Dedifferentiated amniotic fluid mesenchymal stem cell (primary cell): Measurements from ENCODE around the gene TAP1.
"Not testable (repeated sequence)": the region's sequence is repeated elsewhere in the genome, so short reads cannot be mapped to it uniquely, and the experiment has no call there.

ENCODE experiments used
- DNase-seq: peaks from one replicate; pipeline ENCODE4 v3.0.0-alpha.2; 2016; ENCODE audit errors: extremely low spot score

Gene TAP1

GRCh38 chr6:32853541-32854375 lies at the start of gene TAP1, which contains the start of gene PSMB9:
Gene TAP1 (minus strand): TSS chr6:32853704. CDS start chr6:32853636, 68 bp downstream.
Gene PSMB9 (plus strand): TSS chr6:32854192. CDS start chr6:32854230, 38 bp downstream.
- peak; percentile 90 for DNase-seq

- DNase-seq = no peak
Observed at GRCh38 chr6:32895006-32895345, 41.5 kb upstream of the TAP1 start.

GRCh38 chr6:32894085-32895005 lies 40.8 kb upstream of the TAP1 start:
- DNase-seq = peak; percentile 88

GRCh38 chr6:32890831-32891230 lies 37.3 kb upstream of the TAP1 start:
- DNase-seq = no peak

GRCh38 chr6:32889533-32889932 lies 36.0 kb upstream of the TAP1 start:
- DNase-seq = peak; percentile 30

- no peak for DNase-seq
Observed at GRCh38 chr6:32888576-32888975, 35.1 kb upstream of the TAP1 start.

GRCh38 chr6:32887616-32888015 lies 34.1 kb upstream of the TAP1 start:
- no peak for DNase-seq

GRCh38 chr6:32886681-32887383 lies 33.3 kb upstream of the TAP1 start:
- DNase-seq = peak; percentile 49

GRCh38 chr6:32885698-32886286 lies 32.3 kb upstream of the TAP1 start:
- peak; percentile 87 for DNase-seq

GRCh38 chr6:32883789-32884188 lies 30.3 kb upstream of the TAP1 start:
- DNase-seq = no peak

- DNase-seq = no peak
Observed at GRCh38 chr6:32882879-32883250, 29.4 kb upstream of the TAP1 start.

- not testable (repeated sequence) for DNase-seq
Observed at GRCh38 chr6:32880962-32881361, 27.5 kb upstream of the TAP1 start.

- DNase-seq = no peak
Observed at GRCh38 chr6:32879691-32880090, 26.2 kb upstream of the TAP1 start.

- DNase-seq = no peak
Observed at GRCh38 chr6:32876603-32877002, 23.1 kb upstream of the TAP1 start.

- DNase-seq = not testable (repeated sequence)
Observed at GRCh38 chr6:32873947-32874346, 20.4 kb upstream of the TAP1 start.

- peak; percentile 72 for DNase-seq
Observed at GRCh38 chr6:32868257-32868788, 14.8 kb upstream of the TAP1 start.

GRCh38 chr6:32867554-32868256 lies 14.2 kb upstream of the TAP1 start:
- no peak for DNase-seq

GRCh38 chr6:32867022-32867477 lies 13.5 kb upstream of the TAP1 start:
- no peak for DNase-seq

GRCh38 chr6:32865724-32866443 lies 12.4 kb upstream of the TAP1 start:
- no peak for DNase-seq

GRCh38 chr6:32862725-32863124 lies 9.2 kb upstream of the TAP1 start:
- DNase-seq = no peak
